Fibroblast of the conjunctiva (primary cell): ENCODE measurements around the gene POU2F3.

Experiments
- DNase-seq: peaks from one replicate; pipeline ENCODE4 v3.0.0-alpha.2; 2010; ENCODE audit warnings: low read depth

POU2F3 gene

DNA sequence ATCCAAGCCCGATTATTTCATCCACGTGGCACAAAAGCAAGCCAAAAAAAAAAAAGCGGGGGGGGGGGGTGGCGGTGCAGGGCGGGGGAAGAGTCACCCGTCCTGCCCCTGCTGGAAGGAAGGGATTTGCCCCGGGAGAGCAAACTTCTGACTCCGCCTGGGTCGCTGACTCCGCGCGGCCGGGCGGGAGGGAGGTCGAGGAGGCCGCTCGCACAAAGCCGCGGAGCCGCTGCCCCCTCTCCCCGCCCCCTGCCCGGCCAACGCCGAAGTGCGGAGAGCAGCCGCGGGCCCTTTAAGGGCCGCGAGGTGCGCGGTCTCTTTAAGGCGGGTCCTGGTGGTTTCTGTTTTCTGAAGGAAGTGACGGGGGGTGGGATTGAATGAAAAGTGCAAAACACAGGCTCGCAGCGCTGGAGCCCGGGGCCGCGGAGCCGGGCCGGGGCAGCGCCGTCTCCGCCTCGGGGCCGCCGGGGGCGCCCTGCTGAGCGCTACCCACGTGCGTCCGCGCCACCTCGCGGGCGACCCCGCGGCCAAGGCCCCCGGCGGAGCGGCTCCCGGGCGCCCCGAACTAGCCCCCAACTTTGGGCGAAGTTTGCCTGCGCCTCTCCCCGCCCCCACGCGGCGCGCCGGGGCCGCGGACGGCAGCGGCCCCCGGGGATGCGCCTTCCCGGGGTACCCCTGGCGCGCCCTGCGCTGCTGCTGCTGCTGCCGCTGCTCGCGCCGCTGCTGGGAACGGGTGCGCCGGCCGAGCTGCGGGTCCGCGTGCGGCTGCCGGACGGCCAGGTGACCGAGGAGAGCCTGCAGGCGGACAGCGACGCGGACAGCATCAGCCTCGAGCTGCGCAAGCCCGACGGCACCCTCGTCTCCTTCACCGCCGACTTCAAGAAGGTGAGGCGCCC is 29.1 kb upstream of the POU2F3 start, which contains the start of gene OAF:
TSS of gene OAF (plus strand) at position 407 of the 896 bp plus-strand sequence. CDS start at position 655, 248 bp downstream.
- peak; percentile 67 for DNase-seq

DNA sequence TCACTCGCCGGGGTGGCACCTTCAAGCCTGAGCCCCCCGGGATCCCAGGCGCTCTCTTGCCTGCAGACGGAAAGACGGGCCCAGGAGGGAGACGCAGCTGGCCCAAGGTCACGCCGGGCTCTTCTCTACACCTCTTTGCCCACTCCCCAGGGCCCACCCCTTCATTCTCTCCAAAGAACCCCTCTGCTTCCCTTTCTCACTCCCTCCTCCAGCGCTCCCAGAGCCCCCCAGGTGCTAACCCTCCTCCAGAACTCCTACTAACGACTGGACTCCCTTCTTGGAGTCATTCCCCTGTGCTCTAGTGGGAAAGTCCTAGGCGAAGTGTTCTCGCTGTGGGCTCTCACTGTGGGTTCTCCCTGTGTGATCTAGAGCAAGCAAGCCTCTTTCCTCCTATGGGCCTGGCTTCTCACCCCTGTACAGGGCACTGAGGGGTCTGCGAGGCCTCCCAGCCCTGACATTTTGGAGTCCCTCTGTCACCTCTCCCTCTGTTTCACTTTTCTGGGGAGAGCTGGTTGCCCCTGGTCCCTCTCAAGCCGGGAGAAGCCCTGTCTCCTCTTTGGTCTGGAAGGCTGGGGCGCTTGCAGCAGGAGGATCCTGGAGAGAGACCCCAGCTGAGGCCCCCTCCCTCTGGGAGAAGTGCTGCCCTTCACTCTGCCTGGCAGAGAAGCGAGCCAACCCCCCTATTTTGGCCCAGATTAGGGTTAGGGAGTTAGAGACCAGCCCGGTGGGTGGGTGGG is 28.2 kb upstream of the POU2F3 start:
- DNase-seq = no peak

DNA sequence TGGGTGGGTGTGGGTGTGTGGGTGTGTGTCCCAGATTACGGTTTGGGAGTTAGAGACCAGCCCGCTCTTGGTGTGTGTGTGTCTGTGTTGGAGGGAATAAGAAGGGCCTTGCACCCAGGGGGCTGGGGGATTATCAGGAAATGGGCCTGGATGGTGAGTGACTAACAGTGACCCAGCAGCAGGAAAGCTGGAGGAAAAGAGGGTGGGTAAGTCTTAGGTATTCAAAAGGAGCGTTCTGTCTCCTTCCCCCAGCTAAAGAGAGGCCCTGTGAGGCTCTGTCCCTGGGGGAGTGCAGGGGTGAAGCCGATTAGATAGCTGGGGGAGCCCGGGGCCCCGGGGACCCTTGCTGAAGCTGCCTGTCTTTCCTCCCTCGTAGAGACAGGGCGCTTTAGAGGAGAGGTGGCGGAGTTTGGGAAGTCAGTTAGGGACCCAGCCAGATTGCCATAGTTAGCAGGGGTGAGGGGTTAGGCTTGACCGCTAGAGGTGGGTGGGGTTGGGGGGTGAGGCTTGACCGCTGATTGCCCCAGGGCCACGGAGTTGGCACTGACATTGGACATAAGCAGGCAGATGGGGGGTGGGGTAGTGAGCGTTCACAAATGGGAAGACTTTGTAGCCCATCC is 27.6 kb upstream of the POU2F3 start:
- no peak for DNase-seq

DNA sequence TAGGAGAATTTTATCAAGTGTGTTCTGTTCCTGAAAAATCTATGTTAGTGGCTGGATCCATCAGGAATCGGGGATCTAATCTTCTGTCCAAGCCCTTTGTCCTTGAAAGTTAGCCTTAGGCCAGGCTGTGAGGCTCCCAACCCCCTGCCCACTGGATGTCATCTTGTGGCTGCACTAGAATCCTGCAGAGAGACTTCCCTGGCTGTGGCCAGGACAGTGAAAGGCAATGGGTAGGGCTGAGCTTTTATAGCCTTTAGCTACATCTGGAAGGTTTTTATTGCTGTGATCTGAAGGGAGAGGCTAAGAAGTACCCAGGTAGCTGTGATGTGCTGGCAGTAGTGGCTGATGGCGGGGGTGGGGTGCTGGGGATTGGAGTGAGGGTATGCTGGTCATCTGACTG is 27.0 kb upstream of the POU2F3 start:
- no peak for DNase-seq

DNA sequence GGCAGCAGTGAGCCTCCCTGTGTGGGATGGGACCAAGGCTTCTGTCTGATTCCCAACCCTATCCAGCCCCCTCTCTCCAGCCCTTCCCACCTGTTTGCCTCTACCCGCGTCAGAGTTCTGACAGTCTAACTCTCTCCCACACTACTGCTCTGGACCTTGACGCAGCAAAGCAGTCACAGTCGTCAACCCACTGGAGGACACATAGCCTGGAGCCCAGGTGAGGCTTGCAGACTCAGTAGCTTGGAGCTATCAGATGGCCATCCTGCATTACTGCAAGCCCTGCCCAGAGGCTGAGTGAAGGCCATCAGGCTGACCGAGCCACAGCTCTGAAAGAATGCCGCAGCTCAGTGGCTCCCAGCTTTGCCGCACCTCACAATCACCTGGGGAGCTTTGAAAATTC is 25.4 kb upstream of the POU2F3 start:
- no peak for DNase-seq

DNA sequence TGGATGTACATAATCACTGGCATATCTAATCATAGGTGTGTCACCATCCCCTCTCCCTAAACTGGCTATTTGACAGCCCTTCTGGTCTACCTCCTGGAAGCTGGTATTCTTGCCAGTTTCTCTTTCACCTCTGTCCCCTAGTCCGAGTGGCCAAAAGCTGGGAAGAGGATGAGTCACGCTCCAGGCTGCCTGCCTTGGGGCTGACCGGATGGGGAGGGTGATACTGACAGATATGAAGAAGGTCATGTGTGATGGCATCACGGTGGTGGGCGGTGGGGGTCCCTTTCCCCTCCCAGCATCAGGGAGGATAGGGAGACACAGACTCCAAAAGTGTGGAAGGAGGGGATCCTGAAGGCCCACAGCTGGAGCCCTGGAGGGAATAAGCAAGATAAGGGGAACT is 24.3 kb upstream of the POU2F3 start:
- no peak for DNase-seq

DNA sequence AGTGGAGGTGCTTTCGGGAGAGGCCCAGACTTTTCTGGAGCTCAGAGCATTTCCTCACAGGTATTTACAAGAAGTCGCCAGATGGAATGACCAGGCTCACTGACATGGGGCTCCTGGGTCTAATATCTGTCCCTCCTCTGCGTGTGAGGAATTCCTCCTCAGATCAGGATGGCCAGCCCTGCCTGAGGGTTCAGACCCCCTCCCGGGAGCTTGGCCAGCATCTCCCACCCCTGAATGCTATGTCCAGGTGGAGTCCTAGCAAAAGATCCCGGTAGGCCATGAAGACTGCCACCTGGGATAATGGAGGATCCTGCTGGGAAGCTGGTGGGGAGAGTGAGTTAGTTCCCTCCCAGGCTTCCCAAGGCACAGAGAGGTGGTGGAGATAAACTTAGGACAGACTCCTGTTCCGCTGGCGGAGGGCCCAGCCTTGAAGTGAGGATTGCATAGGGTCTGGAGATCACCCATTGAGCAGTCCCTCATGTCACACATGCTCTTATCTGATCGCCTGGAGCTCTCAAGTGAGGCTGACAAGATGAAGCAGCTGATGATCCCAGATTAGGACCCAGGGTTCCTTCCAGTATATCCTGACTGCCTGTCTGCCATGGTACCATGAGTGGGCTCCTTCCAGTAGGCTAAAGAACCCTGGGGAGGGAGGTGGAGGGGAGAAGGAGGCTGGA is 23.4 kb upstream of the POU2F3 start:
- no peak for DNase-seq

DNA sequence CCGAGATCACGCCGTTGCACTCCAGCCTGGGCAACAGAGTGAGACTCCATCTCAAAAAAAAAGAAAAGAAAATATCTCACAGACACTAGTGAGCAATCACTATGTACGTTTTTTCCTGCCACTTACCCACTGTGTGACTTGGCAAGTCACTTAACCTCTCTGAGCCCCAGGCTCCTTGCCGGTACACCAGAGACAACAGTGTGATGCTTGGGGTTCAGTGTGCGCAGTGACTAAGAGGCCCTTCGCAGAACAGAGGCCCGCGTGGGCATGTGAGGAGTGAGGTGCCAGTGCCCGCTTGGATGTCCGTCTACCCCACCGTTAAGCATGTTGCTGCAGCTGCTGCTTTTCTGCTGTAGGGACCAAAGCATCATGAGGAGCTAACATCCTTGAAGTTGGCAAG is 22.4 kb upstream of the POU2F3 start:
- DNase-seq = no peak

DNA sequence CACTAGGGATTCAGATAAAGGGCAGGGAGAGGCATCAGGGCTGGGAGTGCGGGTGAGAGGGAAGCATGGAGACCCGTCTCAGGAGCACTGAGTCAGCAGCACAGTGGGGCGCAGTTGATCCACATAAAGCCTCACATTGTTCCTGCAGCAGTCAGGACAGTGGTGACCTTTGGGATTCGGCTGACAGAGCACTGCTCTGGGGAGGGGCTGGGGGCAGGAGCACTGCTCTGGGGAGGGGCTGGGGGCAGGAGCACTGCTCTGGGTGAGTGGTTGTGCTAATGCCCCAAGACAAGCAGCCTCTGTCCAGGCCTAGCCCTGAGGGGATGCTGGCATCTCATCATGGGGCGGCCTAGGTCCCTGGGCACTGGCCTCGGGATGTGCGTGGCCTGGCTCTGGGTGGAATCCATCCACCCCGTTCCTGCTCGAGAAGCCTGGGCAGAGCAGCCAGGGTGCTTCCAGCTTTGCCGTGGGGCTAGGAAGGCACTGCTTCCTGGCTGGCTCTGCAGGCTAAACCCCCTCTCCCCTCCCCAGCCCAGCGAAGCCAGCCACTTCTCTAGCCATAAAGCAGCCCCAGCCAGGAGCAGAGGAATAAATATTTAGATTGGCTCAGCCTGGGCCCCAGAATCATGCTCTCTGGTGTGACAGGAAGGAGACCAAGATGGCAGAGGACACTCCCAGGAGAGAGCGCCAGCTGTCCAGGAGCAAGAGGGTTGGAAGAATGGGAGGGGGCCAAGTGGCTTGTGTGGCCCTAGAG is 21.8 kb upstream of the POU2F3 start:
- DNase-seq = no peak

DNA sequence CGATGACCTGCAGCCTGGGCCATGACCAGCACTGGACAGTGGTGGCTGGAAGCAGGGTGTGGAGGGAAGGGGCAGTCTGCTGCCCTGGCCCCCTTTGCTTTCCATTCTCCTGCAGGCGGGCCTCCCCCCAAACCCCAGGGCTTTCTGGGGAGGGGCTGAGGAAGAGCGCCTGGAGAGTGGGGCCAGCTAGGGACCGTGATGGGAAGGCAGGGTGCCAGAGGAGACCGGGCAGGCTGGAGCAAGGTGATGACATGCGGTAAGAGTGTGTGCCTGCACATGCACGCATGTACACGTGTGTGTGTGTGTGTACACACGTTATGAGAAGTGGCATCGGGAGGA is 21.3 kb upstream of the POU2F3 start:
- DNase-seq = no peak

DNA sequence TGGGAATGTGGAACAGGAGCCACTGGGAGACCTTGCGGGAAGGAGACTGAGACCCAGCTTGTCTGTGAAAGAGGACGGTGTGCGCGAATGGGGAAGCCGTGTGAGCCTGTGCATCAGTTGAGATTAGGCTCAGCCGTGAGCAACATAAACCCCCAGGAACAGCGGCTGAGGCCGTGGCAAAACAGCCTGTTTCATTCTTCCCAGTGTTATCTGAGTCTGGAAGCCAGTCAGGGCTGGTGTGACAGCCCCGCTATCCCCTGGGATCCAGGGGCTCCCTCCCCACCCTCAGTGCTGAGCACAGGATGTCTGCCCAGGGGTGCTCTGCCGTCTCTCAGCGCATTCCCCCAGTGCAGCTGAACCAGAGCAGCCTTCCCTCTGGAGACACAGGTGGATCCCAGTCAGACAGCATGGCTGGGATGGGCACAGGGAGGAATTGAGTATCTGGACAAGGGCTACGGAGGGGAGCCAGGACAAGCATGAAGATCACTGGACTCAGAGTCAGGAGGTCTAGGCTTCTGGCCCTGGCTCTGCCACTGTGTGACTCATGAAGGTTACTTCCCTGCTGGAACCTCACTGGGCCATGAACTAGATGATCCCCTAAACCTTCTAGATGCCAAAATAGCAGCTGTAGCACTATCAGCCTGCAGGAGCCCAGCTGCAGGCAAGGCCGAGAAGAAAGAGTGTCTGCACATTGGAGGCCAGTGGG is 20.6 kb upstream of the POU2F3 start:
- DNase-seq = no peak

DNA sequence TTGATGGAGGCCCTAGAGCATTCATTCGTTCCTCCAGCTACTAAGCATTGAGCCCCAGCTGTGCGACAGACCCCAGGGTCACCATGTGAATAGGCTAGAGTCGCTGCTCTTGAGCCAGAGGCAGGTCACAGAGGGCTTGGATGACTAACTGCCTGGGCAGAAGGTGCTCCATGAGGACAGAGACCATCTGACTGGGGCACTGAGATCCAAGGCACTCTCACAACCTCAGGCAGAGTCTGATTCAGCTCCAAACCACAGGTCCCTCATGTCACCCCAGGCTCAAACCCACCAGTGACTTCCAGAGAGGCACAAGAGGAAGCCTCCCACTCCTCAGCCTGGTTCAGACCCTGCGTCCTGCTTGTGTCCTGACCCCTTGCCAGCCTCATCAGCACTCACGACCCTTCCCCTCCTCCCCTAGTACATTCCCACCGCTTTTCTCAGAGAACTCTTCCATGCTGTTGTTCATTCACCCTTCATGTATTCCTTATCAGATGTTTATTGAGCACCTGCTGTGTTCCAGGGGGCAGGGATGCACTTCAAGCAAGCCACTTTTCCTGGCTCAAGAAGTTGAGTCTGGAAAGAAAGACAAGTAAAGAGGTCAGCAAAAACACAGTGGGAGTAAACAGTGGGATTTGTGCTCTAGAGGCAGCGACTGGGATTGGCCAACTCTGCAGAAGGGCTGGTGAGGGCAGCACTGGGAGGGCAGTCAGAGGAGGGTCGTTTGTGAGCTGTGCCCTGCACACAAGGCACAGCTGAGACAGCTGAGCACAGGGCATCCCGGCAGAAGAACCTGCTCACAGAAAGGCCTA is 19.8 kb upstream of the POU2F3 start:
- no peak for DNase-seq

DNA sequence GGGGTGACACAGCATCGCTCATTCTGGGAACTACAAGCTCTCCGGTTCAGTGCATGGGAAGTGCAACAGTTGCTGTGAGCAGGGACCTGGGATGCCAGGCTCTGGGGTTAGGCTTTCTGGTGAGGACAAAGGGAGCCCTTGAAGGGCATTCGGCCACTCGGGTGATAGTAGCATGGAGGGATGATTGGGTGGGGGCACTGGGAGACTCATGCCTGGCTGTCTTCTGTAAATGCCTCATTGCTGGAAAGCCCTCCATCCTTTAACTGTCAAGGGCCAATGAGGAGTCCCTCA is 19.2 kb upstream of the POU2F3 start:
- DNase-seq = no peak

DNA sequence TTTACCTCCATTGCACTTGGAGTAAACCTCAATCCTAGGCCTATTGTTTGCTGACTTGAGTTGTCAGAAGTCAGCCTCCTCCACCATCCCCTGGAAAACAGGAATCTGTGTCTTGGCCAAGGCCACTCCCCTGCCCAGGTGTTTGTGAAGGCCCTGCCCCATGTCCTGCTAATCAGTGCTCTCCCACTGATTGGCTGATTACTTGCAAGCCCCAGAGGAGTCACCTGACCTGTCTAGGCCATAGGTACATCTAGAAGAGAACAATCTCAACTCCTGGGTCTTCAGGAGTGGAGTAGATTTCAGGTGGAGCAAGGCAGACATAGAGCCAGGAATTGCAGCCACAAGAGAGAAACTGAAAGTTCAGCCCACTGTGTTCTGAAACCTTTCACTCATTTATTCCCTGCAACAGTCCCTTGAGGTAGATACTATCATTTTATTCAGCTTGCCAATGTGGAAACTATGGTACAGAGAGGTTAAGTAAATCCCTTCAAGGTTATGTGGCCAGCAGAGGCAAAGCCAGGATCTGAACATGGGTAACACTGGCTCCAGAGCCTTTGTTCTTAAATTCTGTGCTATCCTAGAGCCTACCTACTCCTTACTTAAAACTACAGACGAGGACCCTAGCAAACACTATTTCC is 18.7 kb upstream of the POU2F3 start:
- DNase-seq = no peak

DNA sequence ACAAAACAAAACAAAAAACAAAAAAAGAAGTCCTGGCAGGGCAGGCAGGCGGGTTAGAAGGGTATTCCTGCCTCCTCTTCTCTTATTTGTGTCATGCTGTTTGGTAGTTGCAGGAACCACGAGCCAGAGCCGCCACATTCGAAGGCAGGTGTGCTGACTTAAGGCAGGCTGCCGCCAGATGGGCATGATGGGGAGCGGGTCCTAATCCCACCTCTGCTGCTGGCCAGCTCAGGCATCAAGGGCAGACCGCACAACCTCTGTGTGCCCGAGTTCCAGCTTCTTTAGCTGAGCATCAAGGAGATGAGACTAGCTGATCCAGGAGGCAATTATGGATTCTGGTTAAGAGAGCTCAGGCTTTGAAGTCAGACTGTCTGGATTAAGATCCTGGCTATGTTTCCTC is 17.0 kb upstream of the POU2F3 start:
- no peak for DNase-seq

DNA sequence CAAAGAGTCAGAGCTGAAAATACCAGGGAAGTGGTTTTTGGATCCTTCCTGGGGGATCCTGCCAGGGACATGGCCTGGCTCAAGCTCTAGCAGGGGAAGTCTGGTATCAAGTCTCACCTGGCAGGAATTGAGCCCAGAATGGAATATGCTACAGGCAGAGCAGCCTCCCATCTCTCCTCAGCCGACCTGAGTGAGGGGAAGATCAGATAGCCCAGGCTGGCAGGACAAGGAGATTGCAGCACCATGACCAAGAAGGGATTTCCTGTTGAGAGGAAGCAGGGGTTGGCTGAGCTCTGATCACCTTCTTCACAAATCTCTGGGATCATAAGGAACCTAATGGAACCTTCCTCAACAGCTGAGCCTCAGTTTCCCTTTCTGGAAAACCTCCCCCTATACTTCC is 16.1 kb upstream of the POU2F3 start:
- DNase-seq = no peak

DNA sequence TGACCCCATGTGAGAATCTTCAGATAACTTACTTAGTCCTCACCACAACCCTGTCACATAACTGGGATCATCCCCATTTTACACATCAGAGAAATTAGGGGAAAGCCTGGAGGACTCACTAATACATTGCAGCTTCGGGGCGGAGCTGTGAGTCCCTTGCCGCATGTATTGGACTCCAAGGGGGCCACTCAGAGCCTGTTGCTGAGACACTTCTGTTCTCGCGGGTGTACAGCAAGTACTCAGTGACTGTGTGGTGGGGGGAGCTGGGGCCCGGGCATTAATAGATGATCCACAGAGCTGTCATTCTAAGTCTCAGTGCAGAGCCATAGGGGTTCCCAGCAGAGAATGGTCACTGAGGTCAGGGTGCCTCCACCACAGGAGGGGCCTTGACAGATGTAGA is 15.6 kb upstream of the POU2F3 start:
- no peak for DNase-seq

DNA sequence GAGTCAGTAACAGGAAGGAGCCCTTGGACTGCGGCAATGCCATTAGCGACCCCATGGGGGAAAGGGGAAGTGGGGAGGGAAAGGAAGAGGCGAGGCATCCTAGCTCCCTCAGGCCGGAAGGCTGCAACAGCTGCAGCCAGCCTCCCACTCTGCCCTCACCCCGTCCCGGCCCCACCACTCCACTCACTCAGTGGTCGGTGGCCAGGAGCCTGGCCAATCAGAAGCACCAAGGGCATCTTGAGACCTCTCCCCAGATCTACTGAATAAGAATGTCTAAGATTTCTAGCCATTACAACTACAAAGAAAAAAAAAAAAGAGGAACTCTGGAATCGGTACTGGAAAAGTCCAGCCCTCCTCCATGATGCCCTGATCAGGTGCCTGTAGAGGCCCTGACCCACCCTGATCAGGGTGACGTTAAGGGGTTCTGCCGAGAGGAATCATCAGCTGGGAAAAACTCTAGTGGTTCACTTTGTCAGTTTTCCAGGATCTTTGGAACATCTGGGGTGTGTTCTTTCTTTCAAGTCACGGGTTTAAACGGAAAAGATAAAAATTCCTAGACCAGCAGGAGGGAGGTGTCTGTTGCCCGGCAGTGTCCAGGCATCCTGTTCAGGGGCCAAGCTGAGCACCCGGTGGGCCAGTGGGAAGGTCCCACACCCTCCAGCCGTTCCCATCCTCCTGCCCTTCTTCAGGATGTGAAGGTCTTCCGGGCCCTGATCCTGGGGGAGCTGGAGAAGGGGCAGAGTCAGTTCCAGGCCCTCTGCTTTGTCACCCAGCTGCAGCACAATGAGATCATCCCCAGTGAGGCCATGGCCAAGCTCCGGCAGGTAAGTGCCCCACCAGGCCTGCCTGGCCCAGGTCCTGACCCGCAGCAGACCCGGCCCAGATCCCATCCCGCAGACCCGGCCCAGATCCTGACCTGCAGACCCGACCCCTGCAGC is 14.7 kb upstream of the POU2F3 start:
- no peak for DNase-seq

DNA sequence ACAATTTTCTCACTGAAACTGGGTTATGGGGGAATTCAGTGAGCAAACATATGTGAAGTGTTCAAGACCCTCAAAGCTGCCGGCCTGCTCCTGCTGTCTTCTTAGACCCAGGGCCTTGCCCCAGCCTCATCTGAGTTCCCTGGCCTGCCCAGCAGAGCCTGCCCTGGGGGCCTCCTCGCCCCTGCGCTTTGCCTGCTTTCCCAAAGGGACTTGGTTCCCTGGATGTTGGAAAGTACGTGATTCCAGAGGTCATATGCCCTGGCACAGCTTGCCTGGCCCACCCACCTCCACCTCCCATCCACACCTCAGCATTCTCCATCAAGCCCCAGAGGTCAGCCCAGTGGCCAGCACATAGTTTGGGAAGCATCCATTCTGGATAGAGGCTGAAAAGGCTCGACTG is 13.7 kb upstream of the POU2F3 start:
- no peak for DNase-seq
